Erythroblast (primary cell): ENCODE data around the gene VIPR2.
"Not testable (repeated sequence)": the region's sequence is repeated elsewhere in the genome, so short reads cannot be mapped to it uniquely, and the experiment has no call there.

Experiments
- DNase-seq, 2 experiments: peaks; one replicate each; lab custom pipeline; 2025; lab: John Stamatoyannopoulos, UW
- GATA1 ChIP-seq: IDR thresholded peaks from 2 replicates; pipeline ENCODE4 v1.6.1; 2011; ENCODE audit warnings: low read depth, mild to moderate bottlenecking, control low read depth, low read length, moderate library complexity
- POLR2A ChIP-seq: IDR thresholded peaks from 2 replicates; pipeline ENCODE4 v1.6.1; 2011; ENCODE audit warnings: mild to moderate bottlenecking, low read length

The VIPR2 gene

DNA sequence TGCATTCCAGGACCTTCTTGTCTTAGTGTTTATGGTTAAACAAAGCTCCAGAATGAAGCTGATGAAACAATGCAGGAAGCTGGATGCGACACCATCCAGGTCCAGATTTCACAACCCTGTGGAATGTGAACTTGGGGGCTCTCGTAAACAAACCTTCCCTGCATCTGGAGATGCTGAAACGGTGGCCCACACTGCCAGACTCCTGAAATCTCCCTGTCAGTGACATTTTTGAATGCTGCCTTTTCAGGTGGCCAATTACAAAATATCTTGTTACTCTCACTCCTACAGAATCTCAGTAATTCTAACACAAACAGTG is 18.8 kb downstream of the VIPR2 start:
- TF ChIP-seq POLR2A: no peak
- TF ChIP-seq GATA1: no peak
- DNase-seq: no peak

DNA sequence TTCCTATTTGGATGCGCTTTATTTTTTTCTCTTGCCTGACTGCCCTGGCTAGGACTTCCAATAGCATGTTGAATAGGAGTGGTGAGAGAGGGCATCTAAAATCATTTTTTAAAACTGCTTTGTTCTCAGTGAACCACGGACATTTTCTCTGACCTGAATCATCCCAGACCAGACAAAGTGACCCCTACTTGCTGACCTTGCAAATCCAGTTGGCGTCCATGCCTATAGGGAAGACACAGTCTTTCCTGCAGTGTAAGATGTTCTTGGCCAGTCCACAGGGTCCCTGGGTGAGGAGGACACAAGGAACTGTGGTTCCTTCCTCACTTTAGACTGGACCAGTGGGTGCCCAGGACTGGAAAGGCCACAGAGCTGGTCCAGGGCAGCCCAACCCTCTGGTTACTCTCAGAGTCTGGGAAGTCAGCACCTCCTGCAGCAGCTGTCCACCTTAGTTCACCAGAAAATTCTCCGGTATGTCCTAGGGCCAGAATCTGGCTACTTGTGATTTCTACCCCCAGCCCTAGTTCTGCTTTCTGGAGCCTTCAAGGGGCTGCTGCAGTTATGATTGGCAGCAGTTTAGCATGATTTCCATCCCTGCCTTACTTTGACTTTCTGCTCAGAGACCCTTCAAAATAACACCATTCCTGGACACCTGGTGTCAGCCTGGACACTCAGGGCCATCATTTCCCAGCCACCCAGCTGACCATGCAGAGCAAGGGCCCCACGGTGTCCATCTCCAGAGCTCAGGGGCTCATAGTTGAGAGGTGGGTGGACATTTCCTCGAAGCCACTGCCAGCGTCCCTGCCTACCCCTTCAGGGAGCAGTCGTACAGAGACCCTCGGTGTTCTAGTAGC is 19.3 kb downstream of the VIPR2 start:
- TF ChIP-seq GATA1 (no peak), POLR2A (no peak)
- DNase-seq: no peak

DNA sequence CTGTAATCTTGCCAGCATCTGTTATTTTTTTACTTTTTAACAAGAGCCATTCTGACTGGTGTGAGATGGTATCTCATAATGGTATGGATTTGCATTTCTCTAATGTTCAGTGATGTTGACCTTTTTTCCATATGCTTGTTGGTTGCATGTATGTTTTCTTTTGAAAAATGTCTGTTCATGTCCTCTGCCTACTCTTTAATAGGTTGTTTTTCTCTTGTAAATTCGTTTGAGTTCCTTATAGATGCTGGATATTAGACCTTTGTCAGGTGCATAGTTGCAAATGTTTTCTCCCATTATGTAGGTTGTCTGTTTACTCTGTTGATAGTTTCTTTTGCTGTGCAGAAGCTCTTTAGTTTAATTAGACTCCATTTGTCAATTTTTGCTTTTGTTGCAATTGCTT is 20.9 kb downstream of the VIPR2 start:
- DNase-seq: not testable (repeated sequence)

DNA sequence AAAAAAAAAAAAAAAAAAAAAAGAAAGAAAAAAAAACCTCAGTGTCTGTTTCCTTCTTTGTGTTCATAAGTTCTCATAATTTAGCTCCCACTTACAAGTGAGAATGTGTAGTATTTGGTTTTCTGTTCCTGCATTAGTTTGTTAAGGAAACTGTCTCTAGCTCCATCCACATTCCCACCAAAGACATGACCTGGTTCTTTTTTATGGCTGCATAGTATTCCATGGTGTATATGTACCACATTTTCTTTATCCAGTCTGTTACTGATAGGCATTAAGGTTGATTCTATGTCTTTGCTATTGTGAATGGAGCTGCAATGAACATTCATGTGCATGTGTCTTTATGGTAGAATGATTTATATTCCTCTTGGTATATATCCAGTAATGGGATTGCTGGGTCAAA is 21.4 kb downstream of the VIPR2 start:
- DNase-seq: not testable (repeated sequence)

DNA sequence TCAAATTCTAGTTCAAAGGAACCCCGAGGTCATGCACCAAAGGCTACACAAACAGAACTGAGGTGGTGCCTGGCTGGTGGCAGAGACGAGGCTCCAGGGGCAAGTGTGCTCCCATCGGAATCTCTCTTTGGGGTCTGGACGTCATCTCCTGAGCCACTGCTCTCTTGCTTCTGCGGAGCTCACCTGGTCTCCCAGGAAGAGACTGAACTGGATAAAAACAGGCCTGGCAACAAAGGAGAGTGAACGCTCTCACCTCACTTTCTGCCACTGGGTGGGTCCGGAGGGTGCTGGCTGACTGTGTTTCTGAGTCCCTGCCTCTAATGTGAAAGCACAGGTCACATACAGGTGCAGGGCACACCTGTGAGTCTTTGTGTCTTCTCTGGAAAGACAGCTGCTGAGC is 22.4 kb downstream of the VIPR2 start:
- TF ChIP-seq GATA1: no peak
- no peak for TF ChIP-seq POLR2A
- no peak for DNase-seq

DNA sequence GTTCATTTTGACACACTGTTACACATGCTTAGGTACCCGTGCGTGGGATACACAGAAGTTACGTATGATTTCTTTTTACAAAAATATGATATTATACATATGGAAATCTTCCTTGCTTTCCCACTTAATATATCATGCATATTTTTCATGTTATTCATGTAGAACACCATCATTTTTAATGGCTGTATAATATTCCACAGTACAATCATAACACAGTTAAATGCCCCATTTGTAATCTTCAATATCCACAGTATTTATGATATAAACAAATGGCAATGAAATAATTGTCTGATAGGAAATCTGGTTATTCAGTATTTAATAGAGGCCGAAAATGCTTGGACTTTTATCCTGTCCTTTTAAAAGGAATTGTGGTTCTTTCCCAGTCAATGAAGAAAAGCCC is 23.2 kb downstream of the VIPR2 start:
- TF ChIP-seq GATA1: no peak
- TF ChIP-seq POLR2A: no peak
- no peak for DNase-seq

DNA sequence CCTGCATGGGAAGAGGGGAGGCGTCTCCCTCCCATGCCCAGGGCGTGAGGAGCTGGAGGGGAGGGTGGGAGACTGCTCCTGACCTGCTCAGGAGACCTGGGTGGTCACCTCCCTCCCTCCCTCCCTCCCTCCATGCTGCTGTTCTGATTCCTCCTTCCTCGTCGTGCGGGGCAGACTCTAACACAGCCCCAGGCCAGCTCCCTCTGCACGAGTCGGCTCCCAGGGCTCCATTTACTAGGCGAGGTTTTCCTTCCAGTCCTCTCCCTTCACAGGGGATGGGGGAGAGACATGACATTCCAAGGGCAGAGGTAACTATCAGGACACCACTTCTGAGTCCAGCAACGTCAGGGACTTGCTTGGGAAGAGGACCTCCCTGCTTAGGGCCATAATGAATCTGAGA is 23.6 kb downstream of the VIPR2 start:
- TF ChIP-seq GATA1: no peak
- TF ChIP-seq POLR2A: no peak
- DNase-seq: no peak

DNA sequence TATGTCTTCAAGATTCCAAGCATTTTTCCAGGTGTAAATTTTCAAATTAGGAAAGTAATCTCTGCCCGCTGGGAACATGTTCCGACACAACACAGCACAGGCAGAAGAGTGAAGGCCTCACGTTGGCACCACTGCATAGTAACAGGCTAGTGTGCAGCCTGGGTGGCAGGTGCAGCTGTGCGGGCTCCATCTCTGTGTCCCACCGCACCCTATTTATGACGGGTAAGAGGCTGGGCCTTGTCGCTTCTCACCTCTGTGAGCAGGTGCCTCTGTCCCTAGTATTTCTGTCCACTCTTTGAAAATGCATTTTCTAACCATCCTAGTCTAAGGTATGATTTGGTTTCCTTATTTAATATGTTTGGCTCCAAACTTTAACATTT is 24.1 kb downstream of the VIPR2 start:
- no peak for TF ChIP-seq GATA1
- TF ChIP-seq POLR2A: no peak

DNA sequence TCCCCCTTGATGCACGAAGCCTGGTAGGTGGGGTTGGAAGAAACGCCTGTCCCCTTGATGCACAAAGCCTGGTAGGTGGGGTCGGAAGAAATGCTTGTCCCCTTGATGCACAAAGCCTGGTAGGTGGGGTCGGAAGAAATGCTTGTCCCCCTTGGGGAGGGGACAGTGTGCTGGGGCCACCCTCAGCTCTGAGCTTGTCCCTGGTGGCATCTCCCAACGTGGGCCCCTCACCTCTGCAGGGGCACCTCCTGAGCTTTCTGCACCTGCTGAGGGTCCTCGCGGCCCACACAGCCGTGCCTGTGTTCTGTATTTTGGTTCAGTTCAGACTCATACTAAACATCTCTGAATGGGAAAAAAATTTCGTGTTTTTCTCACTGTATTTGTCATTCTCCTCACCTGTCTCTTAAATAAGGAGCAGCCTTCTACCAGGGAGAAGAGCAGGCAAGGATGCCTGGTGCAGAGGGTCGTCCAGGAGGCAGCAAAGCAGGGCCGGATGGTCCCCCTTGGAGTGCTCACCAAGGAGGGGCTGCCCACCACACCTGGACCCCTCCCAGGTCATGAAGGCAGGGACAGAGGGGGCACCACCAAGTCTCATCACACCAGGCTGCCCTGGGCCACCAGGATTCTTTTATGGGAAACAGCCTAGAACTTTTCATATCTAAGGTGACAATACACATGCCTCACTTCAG is 24.7 kb downstream of the VIPR2 start:
- TF ChIP-seq GATA1 (no peak), POLR2A (no peak)
- no peak for DNase-seq

More for the DNA sequence above, 24.1 kb downstream of the VIPR2 start:
- no peak for DNase-seq

DNA sequence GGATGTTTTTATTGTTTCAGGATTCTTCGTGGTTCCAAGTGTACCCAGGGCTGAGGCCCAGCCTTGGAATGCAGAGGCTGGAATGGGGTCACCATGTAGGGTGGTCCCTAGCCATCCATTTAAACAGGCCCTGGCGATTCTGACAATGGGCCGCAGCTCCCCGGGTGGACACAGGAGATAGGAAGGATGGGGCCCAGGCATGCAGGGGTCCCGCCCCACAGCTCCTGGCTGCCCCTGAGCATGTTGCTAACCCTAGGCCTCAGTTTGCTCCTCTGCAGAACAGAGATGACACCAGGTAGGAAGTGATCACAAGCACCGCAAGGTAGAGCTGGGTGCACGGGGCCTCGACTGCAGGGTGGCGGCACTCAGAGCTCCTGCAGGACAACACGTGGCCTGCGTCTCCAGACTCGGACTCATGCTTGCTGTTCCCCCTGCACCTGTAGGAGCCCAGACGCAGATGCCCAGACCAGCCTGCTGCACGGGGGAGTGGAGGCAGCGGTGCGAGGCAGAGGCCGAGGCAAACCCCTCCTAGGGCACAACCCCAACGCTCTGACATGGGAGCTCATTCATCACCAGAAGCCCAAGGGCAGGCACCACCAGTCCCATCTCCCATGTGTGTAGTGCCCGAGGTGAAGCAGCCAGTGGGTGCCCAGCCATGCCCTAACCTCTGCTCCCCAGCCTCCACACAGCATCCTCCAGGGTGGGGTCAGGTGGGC is 25.5 kb downstream of the VIPR2 start:
- no peak for DNase-seq
- TF ChIP-seq POLR2A (no peak), GATA1 (no peak)

DNA sequence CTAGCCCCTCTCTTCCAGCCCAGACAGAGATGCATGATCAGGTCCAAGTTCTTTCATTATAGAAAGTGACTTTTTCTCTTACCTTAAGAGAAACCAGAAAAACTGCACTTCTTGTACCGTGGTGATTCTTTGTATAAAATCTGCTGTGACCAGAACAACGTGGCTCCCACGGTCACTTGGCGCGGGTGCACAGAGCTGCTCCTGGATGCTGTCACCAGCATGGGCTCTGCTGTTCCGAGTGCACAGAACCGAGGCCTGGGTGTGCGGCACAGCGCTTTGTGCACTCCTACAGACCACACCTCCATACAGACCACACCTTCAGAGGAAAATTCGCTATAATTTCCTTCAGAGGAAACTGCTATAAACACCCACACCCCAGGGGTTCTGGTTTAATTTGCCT is 26.0 kb downstream of the VIPR2 start:
- TF ChIP-seq GATA1 (no peak), POLR2A (no peak)
- DNase-seq: no peak

DNA sequence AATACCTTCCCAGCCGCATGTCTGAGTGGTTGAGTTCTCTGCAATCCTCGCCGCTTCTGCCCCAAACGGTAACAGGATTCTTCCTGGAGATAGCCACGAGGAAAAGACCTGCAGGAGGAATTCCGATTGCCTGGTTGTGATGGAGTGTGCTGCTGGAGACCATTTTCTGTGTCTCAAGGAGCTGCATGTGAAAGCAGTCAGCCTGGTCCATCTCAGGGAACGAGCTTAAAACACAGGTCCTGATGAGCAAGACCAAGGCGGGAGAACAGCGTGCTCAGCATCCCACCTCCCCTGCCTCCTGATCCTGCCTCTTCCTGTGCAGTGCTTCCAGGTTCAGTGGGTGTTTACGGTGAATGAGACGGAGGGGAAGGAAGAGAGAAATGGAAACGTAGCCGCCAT is 26.5 kb downstream of the VIPR2 start:
- DNase-seq: no peak
- TF ChIP-seq POLR2A (no peak), GATA1 (no peak)

DNA sequence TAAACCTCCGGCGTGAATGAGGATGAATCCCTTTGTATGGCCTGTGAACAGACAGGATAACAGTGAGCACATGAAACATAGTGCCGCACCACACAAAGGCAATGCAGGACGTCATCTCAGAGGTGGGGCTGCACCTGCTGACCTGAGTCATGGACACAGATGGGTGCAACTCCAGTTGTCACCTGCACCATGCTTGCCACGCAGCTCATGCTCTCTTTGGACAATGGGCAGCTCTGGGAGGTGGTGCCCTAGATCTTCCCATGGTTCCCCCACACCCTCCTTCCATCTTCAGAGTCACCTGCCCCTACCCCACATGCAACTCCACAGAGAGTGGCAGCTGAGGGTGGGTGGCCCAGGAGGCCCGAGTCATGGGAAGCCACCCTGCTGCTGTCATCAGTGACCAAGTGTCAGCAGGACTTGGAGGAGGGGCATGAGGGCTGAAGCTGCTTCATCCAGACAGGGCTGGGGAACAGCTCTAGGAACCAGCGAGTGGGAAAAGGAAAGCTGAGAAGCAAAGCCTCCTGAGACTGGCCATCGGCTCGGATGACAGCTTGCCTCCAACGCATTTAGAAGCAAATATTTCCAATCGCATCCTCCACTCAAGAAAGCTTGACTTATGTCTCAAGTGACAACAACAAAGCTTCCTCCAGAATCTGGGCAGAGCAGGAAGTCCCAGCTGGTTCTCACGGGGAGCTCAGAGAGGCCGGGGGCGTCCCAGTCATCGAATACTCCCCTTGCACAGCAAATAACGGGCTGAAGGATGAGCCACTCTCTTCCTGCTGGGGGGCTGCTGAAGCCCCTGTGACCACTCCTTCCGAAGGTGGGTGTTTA is 27.1 kb downstream of the VIPR2 start:
- no peak for DNase-seq
- TF ChIP-seq POLR2A (no peak), GATA1 (no peak)
